Thoracic aorta (tissue), 2 donors: ENCODE results near the gene TMEM150B. TPM values are rescaled to one million over a fixed set of nuclear protein-coding genes. Genes with fewer than 3 reads are reported as not detected.

Source experiments
- ATAC-seq: fragments of 150-250 bp; one replicate; pipeline ENCODE4 v1.8.0; 2017; ENCODE audit warnings: low read depth; ENCODE audit not compliant: insufficient number of reproducible peaks, low FRiP score
- DNase-seq: peaks from one replicate; pipeline ENCODE4 v3.0.0-alpha.2; 2020; ENCODE audit warnings: low spot score
- H3K27ac ChIP-seq, 2 donors: fragments of 200-600 bp; sonication (generic); 1 replicate in 1 of 2; 2 replicates in 1 of 2; pipeline ENCODE4 v1.5.1; 2016; ENCODE audit warnings: mild to moderate bottlenecking in 2 of 2, moderate library complexity in 2 of 2
- H3K27me3 ChIP-seq: fragments of 200-600 bp; sonication (generic); replicated peaks from 2 replicates; pipeline ENCODE4 v1.6.0; 2016; ENCODE audit warnings: mild to moderate bottlenecking; ENCODE audit not compliant: insufficient read depth
- H3K36me3 ChIP-seq: fragments of 200-600 bp; sonication (generic); one replicate; pipeline ENCODE4 v1.5.1; 2016
- H3K4me1 ChIP-seq, 2 donors: fragments of 200-600 bp; sonication (generic); 1 replicate in 1 of 2; 2 replicates in 1 of 2; pipeline versions ENCODE4 v1.5.1 to v1.6.0; 2016; ENCODE audit warnings: low read depth in 2 of 2, mild to moderate bottlenecking in 1 of 2; ENCODE audit not compliant: control insufficient read depth in 1 of 2
- H3K4me3 ChIP-seq: fragments of 200-600 bp; sonication (generic); 2 replicates; pipeline ENCODE4 v1.5.1; 2016; ENCODE audit warnings: mild to moderate bottlenecking
- H3K9me3 ChIP-seq: fragments of 200-600 bp; sonication (generic); 2 replicates; pipeline ENCODE4 v1.5.1; 2016
- total RNA-seq, 2 donors: library from RNA; depleted of rRNA; stranded (reverse); fragments of >200 nt; gene quantifications; one replicate each; pipeline versions ENCODE4 v1.1.0 to v1.2.3, GENCODE V29; 2016
- TF ChIP-seq, protein P1 (sequence below): fragments of 200-600 bp; sonication (generic); IDR thresholded peaks from one replicate; pipeline ENCODE4 v1.5.1; 2019; ENCODE audit warnings: antibody characterized with exemption

TMEM150B gene
- total RNA-seq, 2 donors from 2014 or later: 6.8 TPM; not detected in 1

DNA sequence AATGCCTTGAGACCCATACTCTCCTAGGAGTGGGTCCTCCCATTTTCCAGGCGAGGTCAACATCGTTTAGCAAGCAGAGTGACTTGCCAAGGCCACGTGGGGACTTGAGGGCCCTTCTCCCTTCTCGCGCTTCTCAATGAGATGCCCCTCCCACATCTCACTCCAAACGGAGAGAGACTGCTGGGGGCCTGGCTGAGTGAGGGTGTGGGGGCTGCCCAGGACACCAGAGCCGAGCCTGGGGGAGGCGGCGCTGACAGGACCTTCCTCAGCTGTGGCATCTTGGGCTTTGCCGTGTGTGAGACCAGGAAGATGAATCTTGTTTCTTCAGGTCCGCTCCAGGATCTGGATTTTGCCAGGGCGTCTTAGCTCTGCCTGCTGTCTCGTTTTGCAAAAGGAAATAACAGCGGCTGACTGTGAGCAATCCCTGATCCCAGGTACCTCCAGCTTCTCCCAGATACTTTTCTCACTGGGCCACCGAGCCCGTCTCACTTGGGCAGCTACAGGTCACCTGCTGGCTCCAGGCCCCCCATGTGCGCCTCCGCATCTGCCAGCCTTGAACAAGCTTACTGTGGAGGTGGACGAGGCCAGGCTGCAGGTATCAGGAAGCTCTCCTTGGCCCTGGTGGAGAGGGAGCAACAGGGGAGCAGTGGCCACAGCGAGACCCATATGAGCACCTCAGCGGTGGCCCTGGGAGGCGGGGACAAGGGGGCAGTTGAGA is 23.3 kb upstream of the TMEM150B start:
- ATAC-seq (no peak), DNase-seq (no peak)
- Histone ChIP-seq H3K9me3 (no peaks in the 10 kb centered on the region), H3K27me3 (peaks cover 6% of the 10 kb centered on the region), H3K4me1 (peaks cover 3% of the 10 kb centered on the region in 2 donors), H3K27ac (no peak overlapping the region), H3K4me3 (no peak overlapping the region), H3K36me3 (peaks cover 5% of the 10 kb centered on the region)
- TF ChIP-seq, protein P1, sequence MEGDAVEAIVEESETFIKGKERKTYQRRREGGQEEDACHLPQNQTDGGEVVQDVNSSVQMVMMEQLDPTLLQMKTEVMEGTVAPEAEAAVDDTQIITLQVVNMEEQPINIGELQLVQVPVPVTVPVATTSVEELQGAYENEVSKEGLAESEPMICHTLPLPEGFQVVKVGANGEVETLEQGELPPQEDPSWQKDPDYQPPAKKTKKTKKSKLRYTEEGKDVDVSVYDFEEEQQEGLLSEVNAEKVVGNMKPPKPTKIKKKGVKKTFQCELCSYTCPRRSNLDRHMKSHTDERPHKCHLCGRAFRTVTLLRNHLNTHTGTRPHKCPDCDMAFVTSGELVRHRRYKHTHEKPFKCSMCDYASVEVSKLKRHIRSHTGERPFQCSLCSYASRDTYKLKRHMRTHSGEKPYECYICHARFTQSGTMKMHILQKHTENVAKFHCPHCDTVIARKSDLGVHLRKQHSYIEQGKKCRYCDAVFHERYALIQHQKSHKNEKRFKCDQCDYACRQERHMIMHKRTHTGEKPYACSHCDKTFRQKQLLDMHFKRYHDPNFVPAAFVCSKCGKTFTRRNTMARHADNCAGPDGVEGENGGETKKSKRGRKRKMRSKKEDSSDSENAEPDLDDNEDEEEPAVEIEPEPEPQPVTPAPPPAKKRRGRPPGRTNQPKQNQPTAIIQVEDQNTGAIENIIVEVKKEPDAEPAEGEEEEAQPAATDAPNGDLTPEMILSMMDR: no peak

DNA sequence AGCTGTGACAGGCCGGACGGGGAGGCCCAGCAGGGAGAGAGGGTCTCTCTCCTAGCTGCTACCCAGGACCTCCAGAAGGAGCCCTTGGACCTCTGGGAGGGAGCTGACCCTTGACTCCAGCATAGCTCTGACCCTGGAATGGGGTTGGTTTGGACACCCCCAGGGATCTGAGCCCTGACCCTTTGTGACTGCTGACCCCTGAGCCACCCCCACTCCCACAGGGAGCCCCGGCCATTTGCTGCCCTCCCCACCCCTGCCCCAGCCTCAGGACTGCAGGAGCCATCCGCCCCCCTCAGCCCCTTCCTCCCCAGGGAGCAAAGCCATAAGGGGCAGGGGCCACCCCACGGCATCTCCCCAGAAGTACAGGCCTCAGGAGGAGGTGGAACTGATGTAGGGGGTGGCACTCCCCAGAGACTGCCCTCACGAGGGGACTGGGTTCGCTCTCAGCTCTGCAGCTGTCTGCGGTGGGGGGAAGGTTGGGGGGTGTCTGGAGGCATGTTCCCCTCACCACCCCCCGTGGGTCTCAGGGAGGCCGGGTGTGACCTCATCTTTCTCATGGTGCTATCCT is 22.4 kb upstream of the TMEM150B start:
- DNase-seq (no peak), ATAC-seq (no peak)
- H3K27me3 ChIP-seq: peaks cover 6% of the 10 kb centered on the region
- peaks cover 11% of the 10 kb centered on the region for H3K36me3 ChIP-seq
- H3K4me1 ChIP-seq: no peaks in the 10 kb centered on the region
- no peaks in the 10 kb centered on the region for H3K9me3 ChIP-seq
- TF ChIP-seq, protein P1: no peak
- no peak overlapping the region for H3K4me3 ChIP-seq
- no peak overlapping the region for H3K27ac ChIP-seq

DNA sequence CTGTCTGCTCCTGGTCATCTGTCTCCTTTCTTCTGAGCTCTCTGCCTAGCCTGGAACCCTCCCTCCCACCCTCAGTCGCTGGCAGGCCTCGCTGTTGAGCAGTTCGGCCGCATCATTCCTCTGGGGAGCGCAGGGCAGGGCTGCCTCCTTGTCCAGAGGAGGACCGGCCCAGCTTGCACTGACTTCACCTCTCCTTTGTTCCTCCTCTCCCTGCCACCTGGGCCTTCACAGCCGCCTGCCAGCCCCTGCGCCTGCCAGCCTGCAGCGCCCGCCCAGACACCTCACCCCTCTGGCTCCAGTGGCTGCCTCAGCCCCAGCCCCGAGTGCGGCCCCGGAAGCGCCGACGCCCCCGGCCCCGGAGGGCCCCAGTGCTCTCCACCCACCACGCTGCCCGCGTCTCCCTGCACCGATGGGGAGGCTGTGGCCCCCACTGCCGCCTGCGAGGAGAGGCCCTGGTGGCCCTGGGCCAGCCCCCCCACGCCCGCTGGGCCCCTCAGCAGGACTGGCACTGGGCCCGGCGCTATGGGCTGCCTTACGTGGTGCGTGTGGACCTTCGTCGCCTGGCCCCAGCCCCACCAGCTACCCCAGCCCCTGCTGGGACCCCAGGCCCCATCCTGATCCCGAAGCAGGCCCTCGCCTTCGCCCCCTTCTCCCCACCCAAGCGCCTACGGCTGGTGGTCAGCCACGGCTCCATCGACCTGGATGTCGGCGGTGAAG is 21.7 kb upstream of the TMEM150B start:
- Histone ChIP-seq H3K36me3 (peaks cover 15% of the 10 kb centered on the region), H3K4me3 (no peak overlapping the region), H3K9me3 (no peaks in the 10 kb centered on the region), H3K27ac (no peak overlapping the region), H3K4me1 (peaks cover 0 to 3% of the 10 kb centered on the region in 2 donors), H3K27me3 (no peaks in the 10 kb centered on the region)
- TF ChIP-seq, protein P1: no peak
- ATAC-seq: no peak
- DNase-seq: no peak

DNA sequence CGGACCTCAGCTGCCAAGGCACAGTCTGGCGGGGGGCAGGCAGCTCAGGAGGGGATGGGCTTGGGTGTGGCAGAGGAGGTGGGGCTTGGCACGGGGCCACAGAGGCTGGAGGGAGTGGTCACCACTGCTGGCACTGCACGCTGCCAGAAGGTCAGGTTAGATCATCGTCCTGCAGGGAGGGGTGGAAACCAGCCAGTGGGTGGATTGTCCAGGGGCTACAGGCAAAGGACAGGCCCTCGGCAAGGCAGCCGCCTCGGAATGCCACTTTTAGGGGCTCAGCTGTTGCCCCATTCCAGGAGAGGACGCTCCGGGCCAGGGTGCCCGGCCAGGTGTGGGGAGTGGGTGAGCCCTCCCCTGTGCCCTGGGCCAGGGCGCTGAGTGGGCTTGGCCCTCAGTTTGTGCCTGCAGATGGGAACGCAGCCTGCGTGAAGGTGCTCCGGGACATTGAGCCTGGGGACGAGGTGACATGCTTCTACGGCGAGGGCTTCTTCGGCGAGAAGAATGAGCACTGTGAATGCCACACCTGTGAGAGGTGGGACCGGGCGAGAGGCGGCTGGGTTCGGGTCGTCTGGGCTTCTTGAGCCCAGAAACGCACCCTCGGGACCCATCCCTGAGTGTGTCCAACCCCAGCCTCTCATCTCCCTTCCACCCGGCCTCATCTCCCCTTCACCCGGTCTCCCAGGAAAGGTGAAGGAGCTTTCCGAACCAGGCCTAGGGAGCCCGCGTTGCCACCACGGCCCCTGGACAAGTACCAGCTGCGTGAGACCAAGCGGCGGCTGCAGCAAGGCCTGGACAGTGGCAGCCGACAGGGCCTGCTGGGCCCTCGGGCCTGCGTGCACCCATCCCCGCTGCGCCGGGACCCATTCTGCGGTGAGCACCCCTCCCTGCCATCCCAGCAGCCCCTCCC is 20.9 kb upstream of the TMEM150B start:
- Histone ChIP-seq H3K36me3 (peaks cover 15% of the 10 kb centered on the region), H3K27me3 (no peaks in the 10 kb centered on the region), H3K4me1 (peaks cover 2 to 11% of the 10 kb centered on the region in 2 donors), H3K9me3 (no peaks in the 10 kb centered on the region), H3K4me3 (no peak overlapping the region), H3K27ac (no peak overlapping the region)
- TF ChIP-seq, protein P1: no peak
- DNase-seq (no peak), ATAC-seq (no peak)
